Measurements from ENCODE around the gene GTF2F2. TPM values are rescaled to one million over a fixed set of nuclear protein-coding genes. Genes with fewer than 3 reads are reported as not detected.

Gene GTF2F2
- total RNA-seq = 26.8 and 29.5 TPM in 2 replicates

GRCh38 chr13:45119991-45120864, at the start of gene GTF2F2:
Gene GTF2F2 (plus strand): TSS chr13:45120510. CDS start chr13:45120656, 146 bp downstream.
- TF ChIP-seq CTCF (IDR thresholded peaks at IDR 0.05; ENCODE audit: insufficient read depth, low read length, poor library complexity, severe bottlenecking) = no peak
- DNase-seq (ENCODE audit: low read depth) = no peak
- H3K4me3 ChIP-seq (ENCODE audit: low read depth, low read length) = peak within 1 kb of the TSS; percentile 72
- no peaks in the 10 kb centered on the region for H3K36me3 ChIP-seq (ENCODE audit: control insufficient read depth, insufficient read depth, low read length)
- H3K27me3 ChIP-seq (ENCODE audit: control insufficient read depth, insufficient read depth, low read length) = no peaks in the 10 kb centered on the region

GRCh38 chr13:45073809-45074208, 46.5 kb upstream of the GTF2F2 start:
- TF ChIP-seq CTCF (IDR thresholded peaks at IDR 0.05; ENCODE audit: insufficient read depth, low read length, poor library complexity, severe bottlenecking) = no peak
- Histone ChIP-seq H3K4me3 (ENCODE audit: low read depth, low read length) (no peak overlapping the region), H3K36me3 (ENCODE audit: control insufficient read depth, insufficient read depth, low read length) (no peaks in the 10 kb centered on the region), H3K27me3 (ENCODE audit: control insufficient read depth, insufficient read depth, low read length) (no peaks in the 10 kb centered on the region)
- DNase-seq (ENCODE audit: low read depth) = no peak

- Histone ChIP-seq H3K36me3 (ENCODE audit: control insufficient read depth, insufficient read depth, low read length) (no peaks in the 10 kb centered on the region), H3K27me3 (ENCODE audit: control insufficient read depth, insufficient read depth, low read length) (no peaks in the 10 kb centered on the region), H3K4me3 (ENCODE audit: low read depth, low read length) (no peak overlapping the region)
- no peak for DNase-seq (ENCODE audit: low read depth)
- TF ChIP-seq CTCF (IDR thresholded peaks at IDR 0.05; ENCODE audit: insufficient read depth, low read length, poor library complexity, severe bottlenecking) = no peak
These were observed 45.6 kb upstream of the GTF2F2 start for GRCh38 chr13:45074721-45075120.

- no peak for TF ChIP-seq CTCF (IDR thresholded peaks at IDR 0.05; ENCODE audit: insufficient read depth, low read length, poor library complexity, severe bottlenecking)
- no peak for DNase-seq (ENCODE audit: low read depth)
- Histone ChIP-seq H3K4me3 (ENCODE audit: low read depth, low read length) (no peak overlapping the region), H3K36me3 (ENCODE audit: control insufficient read depth, insufficient read depth, low read length) (no peaks in the 10 kb centered on the region), H3K27me3 (ENCODE audit: control insufficient read depth, insufficient read depth, low read length) (no peaks in the 10 kb centered on the region)
These were observed 42.3 kb upstream of the GTF2F2 start for GRCh38 chr13:45078003-45078402.

GRCh38 chr13:45082964-45083363, 37.3 kb upstream of the GTF2F2 start:
- TF ChIP-seq CTCF (IDR thresholded peaks at IDR 0.05; ENCODE audit: insufficient read depth, low read length, poor library complexity, severe bottlenecking) = no peak
- DNase-seq (ENCODE audit: low read depth) = no peak
- no peaks in the 10 kb centered on the region for H3K36me3 ChIP-seq (ENCODE audit: control insufficient read depth, insufficient read depth, low read length)
- H3K4me3 ChIP-seq (ENCODE audit: low read depth, low read length) = no peak overlapping the region
- H3K27me3 ChIP-seq (ENCODE audit: control insufficient read depth, insufficient read depth, low read length) = no peaks in the 10 kb centered on the region
